GM19043 (cell line): Measurements from ENCODE around the gene CFAP97.
A peak's percentile ranks its signal among the peaks of the same experiment; 100 is the strongest.
"Not testable (repeated sequence)": the region's sequence is repeated elsewhere in the genome, so short reads cannot be mapped to it uniquely, and the experiment has no call there.

Source experiments
- ATAC-seq: cut with Tn5 transposase; IDR thresholded peaks from one replicate; pipeline ENCODE4 v1.9.1; 2021; ENCODE audit warnings: low read depth; ENCODE audit not compliant: unreplicated experiment

The CFAP97 gene

DNA sequence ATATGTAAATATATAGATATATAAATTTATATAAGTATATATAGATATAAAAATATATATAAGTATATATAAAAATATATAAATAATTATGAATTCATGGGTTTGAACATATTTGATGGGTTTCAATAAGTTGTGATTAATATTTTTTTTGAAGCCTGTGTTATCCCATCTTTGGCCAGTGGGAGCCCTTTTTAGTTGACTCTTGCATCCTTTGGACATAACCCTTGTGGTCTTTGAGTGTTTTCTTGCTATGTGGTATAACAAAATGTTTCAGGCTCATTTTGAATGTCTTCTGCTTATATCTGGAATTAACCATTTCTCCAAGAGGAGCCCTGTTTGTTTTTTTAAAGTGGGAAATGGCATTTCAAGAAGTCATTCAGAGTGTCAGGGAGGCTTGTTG lies 20.8 kb upstream of the CFAP97 start:
- ATAC-seq: no peak

DNA sequence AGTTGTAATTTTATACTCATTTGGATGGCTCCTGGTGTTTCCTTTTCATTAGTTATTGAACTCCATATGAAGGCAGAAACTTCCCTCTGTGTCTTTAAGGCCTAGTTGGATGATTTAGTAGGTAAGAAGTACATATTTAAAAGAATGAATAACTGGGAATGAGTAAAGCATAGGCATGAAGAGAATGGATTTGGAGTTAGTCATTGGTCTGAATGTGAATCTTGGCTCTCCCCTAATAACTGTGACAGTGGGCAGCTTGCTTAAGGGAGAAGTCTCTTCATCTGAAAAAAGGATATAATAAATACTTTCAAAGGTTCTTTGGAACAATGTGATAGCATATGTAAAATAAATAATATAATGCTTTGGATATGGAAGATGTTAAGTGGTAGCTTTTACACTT lies 18.8 kb upstream of the CFAP97 start:
- no peak for ATAC-seq

DNA sequence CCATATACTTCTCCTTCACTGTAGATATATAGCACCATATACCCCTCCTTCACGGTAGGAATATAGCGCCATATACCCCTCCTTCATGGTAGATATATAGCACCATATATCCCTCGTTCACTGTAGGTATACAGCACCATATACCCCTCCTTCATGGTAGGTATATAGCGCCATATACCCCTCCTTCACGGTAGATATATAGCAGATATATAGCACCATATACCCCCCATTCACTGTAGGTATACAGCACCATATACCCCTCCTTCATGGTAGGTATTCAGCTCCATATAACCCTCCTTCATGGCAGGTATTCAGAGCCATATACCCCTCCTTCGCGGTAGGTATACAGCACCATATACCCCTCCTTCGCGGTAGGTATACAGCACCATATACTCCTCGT lies 18.1 kb upstream of the CFAP97 start:
- no peak for ATAC-seq

DNA sequence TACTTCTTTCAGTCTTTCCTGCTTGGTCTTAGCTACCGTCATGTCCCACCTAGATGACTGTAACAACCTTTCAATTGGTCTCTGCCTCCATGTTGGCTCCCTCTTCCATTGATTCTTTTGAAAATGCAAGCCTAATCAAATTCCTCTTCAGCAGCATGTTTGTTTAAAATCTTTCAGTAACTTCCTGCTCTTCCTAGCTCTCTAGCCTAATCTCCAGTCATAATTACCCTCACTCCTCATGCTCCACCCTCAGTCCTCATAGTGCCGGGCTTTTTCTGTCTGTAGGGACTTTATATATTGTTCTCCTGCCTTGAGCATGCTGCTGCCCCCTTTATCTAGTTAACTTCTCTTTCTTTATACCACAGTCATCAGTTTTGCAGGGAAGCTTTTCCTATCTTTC lies 17.7 kb upstream of the CFAP97 start:
- ATAC-seq: no peak

DNA sequence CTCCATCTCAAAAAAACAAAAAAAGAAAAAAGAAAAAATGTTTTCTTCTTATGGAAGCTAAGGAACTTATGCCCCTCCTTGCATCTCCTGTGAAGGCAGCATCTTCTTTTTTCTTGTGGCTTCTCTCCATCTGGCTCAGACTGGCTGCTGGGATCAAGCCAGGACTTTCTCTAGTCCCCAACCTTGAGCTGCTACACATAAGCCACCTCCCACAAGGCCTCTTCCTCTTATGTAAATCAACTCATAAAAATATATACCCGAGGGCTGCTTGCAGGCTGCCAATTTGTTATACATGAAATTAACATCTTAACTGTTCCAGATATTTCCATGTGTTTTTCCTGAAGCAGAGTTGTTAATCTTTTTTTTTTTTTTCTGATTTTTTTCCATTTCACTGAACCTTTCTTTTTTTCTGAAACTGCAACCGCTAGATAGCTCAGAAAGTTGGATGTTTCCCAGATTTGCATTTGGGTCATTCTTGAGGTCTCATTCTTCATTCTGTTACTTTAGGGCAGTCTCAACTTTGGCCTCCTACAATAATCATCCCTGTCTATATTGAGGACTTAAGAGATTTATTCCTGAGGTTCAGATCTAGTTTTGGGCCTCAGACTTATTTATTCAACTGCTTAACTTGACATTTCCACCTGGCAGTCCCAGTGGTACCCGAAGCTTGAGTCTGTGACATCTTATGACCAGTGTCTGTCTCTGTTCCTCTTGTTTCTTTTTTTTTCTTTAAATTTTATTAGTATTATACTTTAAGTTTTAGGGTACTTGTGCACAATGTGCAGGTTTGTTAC lies 15.9 kb upstream of the CFAP97 start:
- peak; percentile 83 for ATAC-seq

DNA sequence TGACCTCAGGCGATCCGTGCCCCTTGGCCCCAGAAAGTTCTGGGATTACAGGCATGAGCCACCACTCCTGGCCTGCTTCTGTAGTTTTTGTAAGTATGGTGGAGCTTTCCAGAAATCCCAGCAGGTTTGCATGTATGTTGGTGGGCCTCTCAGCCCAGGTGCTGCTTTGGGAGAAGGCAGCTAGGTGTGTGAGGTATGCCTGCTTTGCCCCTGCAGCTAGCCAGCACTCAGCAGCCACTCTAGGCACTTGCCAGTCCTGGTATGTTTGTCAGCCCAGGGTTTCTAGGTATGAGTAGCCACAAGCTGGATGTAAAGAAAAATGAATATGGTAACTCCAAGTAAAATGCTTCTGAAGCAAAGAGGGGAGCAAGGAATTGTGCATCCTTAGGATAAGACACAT lies 14.5 kb upstream of the CFAP97 start:
- ATAC-seq: no peak

DNA sequence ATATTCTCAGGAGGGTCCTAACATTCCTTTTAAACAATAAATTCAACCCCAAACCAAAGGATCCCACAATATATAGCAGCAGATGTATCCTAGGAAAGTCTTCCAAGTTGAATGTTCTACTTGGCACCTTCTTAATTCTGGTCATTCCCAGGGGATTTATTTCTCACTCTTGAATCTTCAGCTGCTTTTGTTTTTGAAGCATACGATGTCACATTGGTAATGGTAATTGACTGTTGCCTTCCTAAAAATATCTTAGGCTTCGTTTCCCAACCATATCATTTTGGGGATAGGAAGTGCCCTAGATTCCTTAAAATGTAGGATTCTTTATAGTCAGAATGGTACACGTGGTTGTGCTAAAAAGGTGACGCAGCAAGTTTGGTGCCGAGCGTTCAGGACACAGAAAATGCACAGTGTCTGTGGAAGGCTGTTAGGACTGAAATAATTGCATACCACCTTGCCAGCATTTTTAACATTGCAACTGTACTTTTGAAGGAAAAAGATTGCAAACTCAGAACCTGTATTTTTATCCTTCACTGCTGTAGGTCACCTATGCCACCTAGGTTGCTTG lies 13.7 kb upstream of the CFAP97 start:
- no peak for ATAC-seq

DNA sequence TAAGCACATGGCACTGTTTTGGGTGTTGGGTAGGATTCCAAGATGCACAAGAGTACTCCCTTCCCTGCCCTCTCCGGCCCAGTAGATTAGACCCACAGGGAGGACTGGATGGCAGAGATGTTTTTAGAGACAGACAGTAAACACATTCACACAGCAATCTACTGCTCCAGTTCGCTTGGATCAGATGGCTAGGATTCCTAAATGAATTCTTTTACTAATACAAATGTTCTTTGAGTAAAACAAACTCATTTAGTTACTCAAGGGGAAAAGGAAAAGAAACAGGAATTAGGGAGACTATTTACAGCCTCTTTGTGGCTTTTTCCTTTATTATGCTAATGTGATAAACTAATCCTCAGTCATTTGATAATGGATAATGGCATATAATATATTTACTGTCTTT lies 11.5 kb upstream of the CFAP97 start:
- ATAC-seq: no peak

DNA sequence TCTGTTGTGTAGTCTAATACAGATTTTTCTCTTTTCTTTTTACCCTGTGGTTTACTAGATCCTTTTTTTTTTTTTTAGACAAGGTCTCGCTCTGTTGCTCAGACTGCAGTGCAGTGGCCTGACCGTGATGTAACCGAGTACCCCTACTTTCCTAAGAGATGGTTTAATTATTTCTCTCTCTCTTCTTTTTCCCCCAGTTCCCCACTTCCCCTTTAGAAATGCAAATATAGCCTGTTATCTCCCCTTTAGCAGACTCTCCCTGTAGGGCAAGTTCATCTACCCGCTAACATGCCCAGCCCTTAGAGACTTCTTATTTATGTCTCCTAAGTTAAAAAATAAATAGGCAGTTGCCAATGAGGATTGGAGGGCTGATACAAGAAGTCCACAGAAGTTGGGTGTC lies 10.1 kb upstream of the CFAP97 start:
- peak; percentile 50 for ATAC-seq

DNA sequence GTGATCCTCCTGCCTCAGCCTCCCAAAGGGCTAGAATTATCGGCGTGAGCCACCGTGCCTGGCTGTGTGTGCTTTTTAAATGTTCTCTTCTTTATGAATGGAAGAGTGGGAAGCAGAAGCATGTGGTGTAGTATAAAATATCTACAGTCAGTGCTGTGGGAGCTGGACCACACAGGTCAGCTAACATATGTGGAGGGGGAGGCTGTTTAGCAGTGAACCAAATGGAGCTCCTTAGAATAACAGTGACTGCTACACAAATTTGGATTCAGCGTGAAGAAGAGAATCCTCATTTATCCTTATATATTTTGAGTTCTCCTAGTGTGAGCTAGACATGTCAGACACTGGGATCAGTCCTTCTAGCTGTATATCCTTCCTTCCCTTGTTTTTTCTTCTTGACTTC lies 8.8 kb upstream of the CFAP97 start:
- ATAC-seq: no peak

DNA sequence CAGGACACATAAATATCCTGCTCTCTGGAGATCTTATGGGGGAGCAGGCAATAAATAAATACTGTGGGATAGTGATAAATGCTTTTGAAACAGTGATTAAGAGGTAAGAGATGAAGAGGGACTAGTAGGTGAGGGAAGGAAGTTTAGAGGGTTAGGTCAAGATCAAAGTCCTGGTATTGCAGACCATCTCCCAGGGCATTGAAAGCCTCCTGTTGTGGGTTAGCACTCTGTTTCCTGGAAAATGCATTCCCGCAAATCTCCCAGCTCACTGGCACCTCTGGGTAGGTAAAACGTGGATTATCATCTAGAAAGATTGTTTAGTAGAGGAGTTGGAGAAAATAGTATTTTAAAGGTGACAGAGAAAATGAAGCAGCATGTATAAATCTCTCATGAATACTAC lies 7.8 kb upstream of the CFAP97 start:
- no peak for ATAC-seq

DNA sequence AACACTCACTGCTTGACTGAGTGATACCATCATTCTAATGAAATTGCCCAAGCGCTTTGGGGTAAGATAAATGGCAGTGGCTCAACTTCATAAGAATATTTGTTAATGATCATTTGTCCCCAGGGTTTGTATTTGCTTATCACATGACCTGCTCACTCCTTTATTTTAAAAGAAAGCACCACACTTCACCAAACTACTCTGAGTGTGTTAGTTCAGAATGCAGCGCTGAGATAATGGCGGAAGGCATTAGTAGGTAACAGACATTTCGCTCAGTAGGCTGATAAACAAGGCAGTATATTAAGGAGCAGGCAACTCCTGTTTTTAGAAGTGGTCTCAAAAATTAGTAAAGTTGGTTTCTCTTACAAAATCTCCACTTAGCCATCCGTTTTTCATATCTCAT lies 7.2 kb upstream of the CFAP97 start:
- no peak for ATAC-seq

DNA sequence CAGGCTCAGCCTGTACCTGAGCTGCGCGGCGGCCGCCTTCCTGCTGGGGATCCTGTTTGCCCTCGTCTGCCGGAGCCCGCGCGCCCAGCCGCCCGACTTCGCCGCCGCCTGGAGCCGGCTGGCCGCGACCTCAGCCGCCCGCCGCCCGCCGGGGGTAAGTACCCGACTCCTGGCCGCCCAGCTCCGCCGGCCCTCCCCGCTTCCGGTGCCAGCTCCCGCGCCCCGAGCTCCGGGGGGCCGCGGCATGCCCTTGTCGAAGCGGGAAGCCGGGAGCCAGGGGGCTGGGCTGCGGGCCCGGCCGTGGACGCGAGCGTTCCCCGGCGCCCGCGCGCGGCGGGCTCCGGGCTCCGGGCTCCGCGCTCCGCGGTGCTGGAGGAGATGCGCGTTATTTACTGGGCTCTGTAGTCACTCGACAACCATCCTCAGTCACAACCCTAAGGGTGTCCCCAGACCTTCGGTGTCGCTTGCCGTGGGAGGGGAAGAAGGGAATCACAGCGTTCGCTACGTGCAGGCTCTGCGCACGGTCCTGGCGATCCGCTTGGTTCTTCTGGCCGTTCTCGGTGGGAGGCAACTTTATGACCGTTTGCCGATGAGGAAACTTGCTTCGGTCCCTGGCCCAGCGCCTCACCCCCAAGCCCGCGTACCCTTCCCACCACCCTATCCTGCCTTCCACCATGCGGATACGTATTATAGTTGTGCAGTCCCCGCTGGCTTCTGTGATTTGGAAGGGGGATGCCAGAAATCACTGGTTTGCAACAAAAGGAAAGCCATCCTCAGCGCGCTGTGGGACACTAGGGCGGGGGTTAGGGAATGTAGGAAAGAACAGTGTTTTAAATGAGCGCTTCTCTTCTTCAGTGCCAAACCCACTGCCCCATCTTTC lies 6.5 kb upstream of the CFAP97 start:
- ATAC-seq: no peak

DNA sequence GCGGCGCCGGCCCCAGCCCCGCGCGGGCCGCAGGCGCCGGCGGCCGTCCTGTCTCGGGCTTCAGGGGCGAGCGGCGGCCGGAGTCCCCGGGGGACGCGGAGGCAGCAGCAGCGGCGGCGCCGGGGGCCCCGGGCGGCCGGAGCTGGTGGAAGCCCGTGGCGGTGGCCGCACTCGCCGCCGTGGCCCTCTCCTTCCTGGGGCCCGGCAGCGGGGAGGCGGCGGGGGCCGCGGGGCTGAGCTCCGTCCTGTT lies 6.0 kb upstream of the CFAP97 start:
- peak; percentile 2 for ATAC-seq

DNA sequence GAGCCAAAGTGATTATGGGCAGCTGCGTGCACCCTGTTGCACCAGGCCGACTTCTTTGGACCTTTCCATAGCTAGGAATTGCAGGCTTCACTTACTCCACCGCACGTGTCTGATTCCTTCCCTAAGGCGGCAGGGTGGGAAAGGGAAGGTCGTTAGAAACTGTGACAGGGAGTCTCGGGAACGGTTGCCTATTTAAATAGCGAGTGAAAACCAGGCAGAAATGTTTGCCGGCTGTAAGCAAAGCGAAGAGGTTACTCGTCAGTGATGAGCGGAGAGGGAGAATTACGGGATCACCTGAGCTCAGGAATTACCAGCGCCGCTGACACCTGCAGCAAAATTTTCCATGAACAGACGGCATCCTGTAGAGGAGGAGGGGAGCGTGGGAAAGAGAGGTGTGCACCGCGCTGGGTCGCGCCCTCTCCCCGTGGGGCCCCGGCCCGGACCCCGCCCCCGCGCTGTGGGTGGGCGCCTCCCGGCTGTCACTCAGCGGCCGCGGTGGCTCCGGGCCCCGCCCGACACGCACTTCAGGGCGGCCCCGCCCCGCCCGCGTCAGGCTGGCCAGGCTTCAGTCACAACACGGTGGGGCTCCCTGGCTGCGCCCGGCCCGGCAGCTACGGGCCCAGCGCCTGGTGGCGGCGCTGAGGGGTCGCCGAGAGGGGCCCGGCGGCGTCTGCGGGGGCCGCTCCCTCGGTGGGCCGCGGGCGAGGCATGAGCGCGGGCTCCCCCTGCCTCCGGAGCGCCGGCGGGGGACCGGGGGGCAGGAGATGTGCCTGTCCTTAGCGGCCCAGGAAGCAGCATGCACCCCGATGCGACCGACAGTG lies 5.4 kb upstream of the CFAP97 start, which contains the start of gene SNX25:
Gene SNX25, plus strand, starts transcription at position 568 of the 821 bp plus-strand sequence. Its CDS starts 229 bp downstream, at position 797.
- ATAC-seq: peak; percentile 70

DNA sequence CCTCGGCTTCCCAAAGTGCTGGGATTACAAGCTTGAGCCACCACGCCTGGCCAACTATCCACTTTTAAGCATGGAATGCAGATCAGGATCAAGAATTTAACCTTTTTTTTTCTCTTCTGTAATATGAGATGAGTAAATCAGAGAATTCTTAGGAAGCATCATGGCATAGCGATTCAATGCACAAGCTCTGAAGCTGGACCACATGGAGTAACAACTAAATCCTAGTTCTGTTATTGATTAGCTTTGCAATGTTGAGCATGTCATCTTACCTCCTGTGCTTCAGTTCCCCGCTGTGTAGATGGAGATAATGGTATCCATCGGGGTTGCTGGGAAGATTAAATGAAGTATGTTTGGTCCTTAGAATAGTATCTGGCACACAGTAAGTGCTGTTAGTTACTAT lies 3.7 kb upstream of the CFAP97 start:
- ATAC-seq: no peak

DNA sequence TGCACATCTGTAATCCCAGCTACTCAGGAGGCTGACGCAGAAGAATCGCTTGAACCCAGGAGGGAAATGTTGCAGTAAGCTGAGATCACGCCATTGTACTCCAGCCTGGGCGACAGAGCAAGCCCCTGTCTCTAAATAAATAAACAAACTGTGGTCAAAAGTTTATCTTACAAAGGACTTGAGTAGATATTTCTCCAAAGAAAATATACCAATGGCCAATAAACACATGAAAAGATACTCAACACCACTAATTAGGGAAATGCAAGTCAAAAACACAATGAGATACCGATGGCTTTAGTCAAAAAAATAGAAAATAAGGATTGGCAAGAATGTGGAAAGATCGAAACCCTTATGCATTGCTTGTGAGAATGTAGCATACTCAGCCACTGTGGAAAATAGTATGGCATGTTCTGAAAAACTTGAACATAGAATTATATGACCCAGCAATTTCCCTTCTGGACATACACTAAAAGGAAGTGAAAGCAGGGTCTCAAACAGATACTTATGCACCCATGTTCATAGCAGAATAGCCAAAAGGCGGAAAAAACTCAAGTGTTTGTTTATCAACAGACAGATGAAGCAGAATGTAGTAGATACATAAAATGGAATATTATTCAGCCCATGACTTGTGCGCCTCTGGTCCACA lies 2.0 kb upstream of the CFAP97 start:
- ATAC-seq: no peak

DNA sequence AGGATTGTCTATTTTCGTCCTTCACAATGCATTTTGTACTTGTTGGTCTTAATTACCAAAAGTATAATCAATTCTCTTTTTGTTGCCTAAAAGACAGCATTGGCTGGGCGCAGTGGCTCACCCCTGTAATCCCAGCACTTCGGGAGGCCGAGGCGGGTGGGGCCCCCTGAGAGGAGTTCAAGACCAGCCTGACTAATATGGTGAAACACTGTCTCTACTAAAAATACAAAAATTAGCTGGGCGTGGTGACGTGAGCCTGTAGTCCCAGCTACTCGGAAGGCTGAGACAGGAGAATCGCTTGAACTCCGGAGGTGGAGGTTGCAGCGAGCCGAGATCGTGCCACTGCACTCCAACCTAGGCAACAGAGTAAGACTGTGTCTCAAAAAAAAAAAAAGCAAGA lies 1.3 kb upstream of the CFAP97 start:
- not testable (repeated sequence) for ATAC-seq

DNA sequence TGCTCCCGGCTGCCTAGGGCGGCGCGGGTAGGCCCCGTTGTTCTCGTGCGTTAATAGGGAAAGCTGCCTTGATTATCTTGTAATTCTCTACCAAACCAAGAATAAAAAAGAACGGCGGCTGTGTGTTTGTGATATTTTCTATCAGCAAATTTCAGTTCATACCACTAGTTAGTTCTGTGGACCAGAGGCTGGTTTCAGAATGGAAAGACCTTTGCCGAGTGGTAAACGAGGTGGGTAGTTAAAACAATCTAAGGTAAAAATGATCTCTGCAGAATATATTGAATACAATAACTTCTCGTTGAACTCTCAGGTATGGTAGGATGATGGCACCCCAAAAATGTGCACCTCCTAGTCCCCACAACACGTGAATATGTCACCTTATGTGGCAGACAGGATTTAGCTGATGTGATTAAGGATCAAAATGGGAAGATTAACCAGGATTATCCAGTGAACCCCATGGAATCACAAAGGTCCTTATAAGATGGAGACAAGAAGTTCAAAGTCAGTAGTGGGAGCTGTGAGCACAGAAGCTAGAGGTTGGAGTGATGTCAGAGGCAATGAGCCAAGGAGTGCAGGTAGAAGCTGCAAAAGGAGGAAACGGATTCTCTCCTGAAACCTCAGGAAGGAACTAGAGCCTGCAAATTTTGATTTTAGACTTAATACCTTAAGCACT lies 574 bp upstream of the CFAP97 start:
- no peak for ATAC-seq

DNA sequence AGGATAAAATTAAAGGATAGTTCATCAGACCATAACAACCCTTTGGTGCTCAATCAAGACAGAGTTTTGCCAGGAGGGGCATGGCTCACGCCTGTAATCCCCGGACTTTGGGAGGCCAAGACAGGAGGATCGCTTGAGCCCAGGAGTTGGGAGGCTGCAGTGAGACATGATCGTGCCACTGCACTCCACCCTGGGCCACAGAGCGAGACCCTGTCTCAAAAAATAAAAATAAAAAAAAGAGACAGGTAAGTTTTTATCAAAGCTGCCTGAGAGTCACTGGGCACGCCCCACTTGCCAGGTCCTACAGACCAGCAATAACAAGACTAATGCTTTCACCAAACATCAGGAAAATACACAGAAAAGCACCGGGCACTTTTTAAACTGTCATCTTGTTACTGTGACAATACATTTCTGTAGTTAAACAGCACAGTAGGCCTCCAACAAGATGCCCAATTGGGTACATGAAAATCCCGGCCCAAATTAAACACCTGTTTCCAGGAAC lies 765 bp downstream of the CFAP97 start:
- ATAC-seq: no peak
